Testis (tissue), 2 donors: ENCODE data around the gene LRP8.

ENCODE experiments used
- POLR2A ChIP-seq: fragments of 450-650 bp; IDR thresholded peaks from one replicate; pipeline ENCODE4 v1.6.1; 2017; ENCODE audit warnings: antibody characterized with exemption, mild to moderate bottlenecking, moderate library complexity
- TF ChIP-seq, protein P1 (sequence below), 3 experiments: fragments of 450-650 bp in 2 of 3; fragments of 200-600 bp in 1 of 3; sonication (generic) in 1 of 3; IDR thresholded peaks; one replicate each; pipeline ENCODE4 v1.5.1; 2016 to 2019; ENCODE audit warnings: antibody characterized with exemption in 3 of 3, mild to moderate bottlenecking in 2 of 3, moderate library complexity in 1 of 3

DNA sequence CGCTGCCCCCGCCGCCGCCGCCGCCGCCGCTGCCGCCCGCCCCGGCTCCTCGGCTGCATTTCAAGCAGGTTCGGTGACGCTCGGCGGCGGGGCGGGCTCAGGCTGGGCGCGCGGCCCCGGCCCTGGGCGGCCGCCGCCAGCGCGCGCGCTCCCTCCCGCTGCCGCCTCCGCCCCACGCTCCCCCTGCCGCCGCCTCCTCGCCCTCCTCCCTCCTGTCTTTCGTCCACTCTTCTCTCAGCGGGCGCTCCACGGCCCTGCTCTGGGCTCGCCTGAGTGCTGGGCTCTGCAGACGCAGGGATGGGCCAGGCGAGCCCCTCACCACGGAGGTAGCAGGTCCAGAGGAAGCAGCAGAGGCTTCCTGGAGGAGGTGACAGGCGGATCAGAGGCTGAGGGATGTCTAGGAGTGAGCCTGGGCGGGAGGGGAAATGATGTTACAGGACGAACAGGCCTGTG lies at the start of gene LRP8:
- TF ChIP-seq, protein P1, sequence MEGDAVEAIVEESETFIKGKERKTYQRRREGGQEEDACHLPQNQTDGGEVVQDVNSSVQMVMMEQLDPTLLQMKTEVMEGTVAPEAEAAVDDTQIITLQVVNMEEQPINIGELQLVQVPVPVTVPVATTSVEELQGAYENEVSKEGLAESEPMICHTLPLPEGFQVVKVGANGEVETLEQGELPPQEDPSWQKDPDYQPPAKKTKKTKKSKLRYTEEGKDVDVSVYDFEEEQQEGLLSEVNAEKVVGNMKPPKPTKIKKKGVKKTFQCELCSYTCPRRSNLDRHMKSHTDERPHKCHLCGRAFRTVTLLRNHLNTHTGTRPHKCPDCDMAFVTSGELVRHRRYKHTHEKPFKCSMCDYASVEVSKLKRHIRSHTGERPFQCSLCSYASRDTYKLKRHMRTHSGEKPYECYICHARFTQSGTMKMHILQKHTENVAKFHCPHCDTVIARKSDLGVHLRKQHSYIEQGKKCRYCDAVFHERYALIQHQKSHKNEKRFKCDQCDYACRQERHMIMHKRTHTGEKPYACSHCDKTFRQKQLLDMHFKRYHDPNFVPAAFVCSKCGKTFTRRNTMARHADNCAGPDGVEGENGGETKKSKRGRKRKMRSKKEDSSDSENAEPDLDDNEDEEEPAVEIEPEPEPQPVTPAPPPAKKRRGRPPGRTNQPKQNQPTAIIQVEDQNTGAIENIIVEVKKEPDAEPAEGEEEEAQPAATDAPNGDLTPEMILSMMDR (IDR thresholded peaks at IDR 0.05), result no peak
- TF ChIP-seq POLR2A, result no peak
